Endothelial cell of umbilical vein (primary cell): Measurements from ENCODE around the gene DDX54. TPM values are rescaled to one million over a fixed set of nuclear protein-coding genes. Genes with fewer than 3 reads are reported as not detected.

ENCODE experiments used
- BruUV-seq: library from RNA; stranded (reverse); fragments of 400-500 nt; replicated peaks from 2 replicates; lab custom pipeline; 2021; lab: Mats Ljungman, UMichigan
- CTCF ChIA-PET: fragments of 300-600, 350-600 bp; sonication (Branson Sonifier 250); formaldehyde crosslinking; loops from one replicate; lab custom pipeline; 2021; ENCODE audit warnings: antibody characterized with exemption, inconsistent platforms; lab: Charles Lee
- POLR2A ChIA-PET: fragments of 300-600, 350-600 bp; sonication (Branson Sonifier 250); formaldehyde crosslinking; loops from one replicate; lab custom pipeline; 2021; ENCODE audit warnings: antibody characterized with exemption, inconsistent platforms; lab: Charles Lee
- DNase-seq: peaks from one replicate; pipeline ENCODE4 v3.0.0-alpha.2; 2011; ENCODE audit warnings: low read depth, low spot score
- FAIRE-seq: peaks from 2 replicates; lab custom pipeline; 2011; peaks lifted over from hg19 to GRCh38; lab: Jason Lieb, UNC
- H2AFZ ChIP-seq: 2 replicates; pipeline ENCODE4 v1.6.0; 2012; ENCODE audit warnings: low read depth, low read length, control low read depth, inconsistent platforms
- H3K27ac ChIP-seq: 2 replicates; pipeline ENCODE4 v1.5.1; 2011; ENCODE audit warnings: low read depth, mild to moderate bottlenecking, control low read depth, low read length, moderate library complexity; ENCODE audit not compliant: insufficient read depth
- H3K27me3 ChIP-seq, 2 experiments: 2 replicates each; pipeline versions ENCODE4 v1.6.0 to v1.6.1; 2011; ENCODE audit warnings: low read length in 2 of 2, mixed read lengths in 1 of 2; ENCODE audit not compliant: control insufficient read depth in 2 of 2, insufficient read depth in 2 of 2
- H3K36me3 ChIP-seq, 2 experiments: 2 replicates in 1 of 2; 3 replicates in 1 of 2; pipeline ENCODE4 v1.5.1; 2011; ENCODE audit warnings: low read length in 2 of 2, mild to moderate bottlenecking in 1 of 2, moderate library complexity in 1 of 2; ENCODE audit not compliant: control insufficient read depth in 2 of 2, insufficient read depth in 2 of 2; ENCODE audit errors: extremely low read depth in 1 of 2
- H3K4me1 ChIP-seq: 3 replicates; pipeline ENCODE4 v1.5.1; 2011; ENCODE audit warnings: mild to moderate bottlenecking, low read length; ENCODE audit not compliant: control insufficient read depth, insufficient read depth; ENCODE audit errors: extremely low read depth
- H3K4me2 ChIP-seq: 2 replicates; pipeline ENCODE4 v1.6.1; 2011; ENCODE audit warnings: low read length, control low read depth, mixed read lengths; ENCODE audit not compliant: insufficient read depth
- H3K4me3 ChIP-seq, 3 experiments: fragments of 200-600 bp in 1 of 3; sonication (generic), shearing (Covaris generic) in 1 of 3; replicated peaks in 1 of 3; 2 replicates each; pipeline ENCODE4 v1.5.1; 2011 to 2016; ENCODE audit warnings: control low read depth in 3 of 3, low read length in 3 of 3, mild to moderate bottlenecking in 2 of 3, inconsistent platforms in 1 of 3, low read depth in 1 of 3, moderate library complexity in 1 of 3; ENCODE audit not compliant: insufficient read depth in 1 of 3
- H3K79me2 ChIP-seq: 2 replicates; pipeline ENCODE4 v1.6.0; 2012; ENCODE audit warnings: low read length, inconsistent platforms; ENCODE audit not compliant: control insufficient read depth, insufficient read depth
- H3K9ac ChIP-seq: replicated peaks from 2 replicates; pipeline ENCODE3; 2011; ENCODE audit warnings: low read length, control low read depth; ENCODE audit not compliant: insufficient read depth; ENCODE audit errors: extremely low read depth
- H3K9me1 ChIP-seq: replicated peaks from 3 replicates; pipeline ENCODE4 v1.6.0; 2011; ENCODE audit warnings: mild to moderate bottlenecking, low read length; ENCODE audit not compliant: control insufficient read depth, insufficient read depth; ENCODE audit errors: extremely low read depth
- H3K9me3 ChIP-seq: replicated peaks from 2 replicates; pipeline ENCODE4 v1.5.1; 2012; ENCODE audit warnings: low read length, inconsistent platforms; ENCODE audit not compliant: control insufficient read depth, insufficient read depth
- H4K20me1 ChIP-seq: replicated peaks from 2 replicates; pipeline ENCODE3; 2011; ENCODE audit warnings: mild to moderate bottlenecking, low read length; ENCODE audit not compliant: control insufficient read depth, insufficient read depth; ENCODE audit errors: extremely low read depth
- CTCF ChIP-seq, 2 donors: IDR thresholded peaks; 1 replicate in 1 of 2; 2 replicates in 1 of 2; pipeline ENCODE4 v1.5.1; 2011; ENCODE audit warnings: low read length in 2 of 2, mild to moderate bottlenecking in 2 of 2, moderate library complexity in 2 of 2, control low read depth in 1 of 2, inconsistent platforms in 1 of 2, low read depth in 1 of 2; ENCODE audit not compliant: insufficient read depth in 1 of 2; ENCODE audit errors: extremely low read depth in 1 of 2
- EZH2 ChIP-seq: IDR thresholded peaks from 2 replicates; pipeline ENCODE4 v1.6.1; 2012; ENCODE audit warnings: borderline replicate concordance, low read depth, mild to moderate bottlenecking, moderate library complexity, low read length, inconsistent platforms; ENCODE audit not compliant: severe bottlenecking
- FOS ChIP-seq: IDR thresholded peaks from 2 replicates; pipeline ENCODE4 v1.6.1; 2011; ENCODE audit warnings: mild to moderate bottlenecking, low read length, moderate library complexity, borderline replicate concordance; ENCODE audit not compliant: insufficient read depth
- GATA2 ChIP-seq: IDR thresholded peaks from 2 replicates; pipeline ENCODE4 v1.7.0; 2011; ENCODE audit warnings: low read depth, mild to moderate bottlenecking, moderate library complexity, mixed read lengths, low read length; ENCODE audit not compliant: insufficient read length, insufficient read depth
- JUN ChIP-seq: IDR thresholded peaks from 2 replicates; pipeline ENCODE4 v1.6.1; 2011; ENCODE audit warnings: borderline replicate concordance, low read depth; ENCODE audit not compliant: insufficient read length, insufficient read depth
- MYC ChIP-seq: IDR thresholded peaks from one replicate; pipeline ENCODE4 v1.6.1; 2011; ENCODE audit warnings: mild to moderate bottlenecking, low read depth, low read length
- POLR2A ChIP-seq: IDR thresholded peaks from 2 replicates; pipeline ENCODE4 v1.6.1; 2012; ENCODE audit warnings: low read depth, mild to moderate bottlenecking, control low read depth, low read length
- POLR2AphosphoS5 ChIP-seq: IDR thresholded peaks from 2 replicates; pipeline ENCODE4 v1.6.1; 2012; ENCODE audit warnings: low read depth, mild to moderate bottlenecking, control low read depth, low read length, moderate library complexity; ENCODE audit not compliant: insufficient read depth
- dilution Hi-C: fragments of 300-500 bp; cut with MboI; formaldehyde crosslinking; loops from one replicate; pipeline ENCODE4 v1.15.0; 2019; ENCODE audit warnings: low sequenced_read_pairs; ENCODE audit not compliant: extremely low pct_ligation_motif_present
- intact Hi-C: fragments of 100-400 bp; cut with micrococcal nuclease; formaldehyde crosslinking; loops from one replicate; pipeline ENCODE4 v1.10.0; 2022
- polyA plus RNA-seq, 4 experiments: library from polyadenylated mRNA; depleted of rRNA in 3 of 4; stranded (reverse) in 3 of 4; unstranded in 1 of 4; fragments of >200 nt; gene quantifications; 2 replicates each; pipeline versions ENCODE4 v1.2.1 to v1.2.3, GENCODE V29; 2011 to 2012; ENCODE audit warnings: missing spikeins in 1 of 4
- total RNA-seq: library from RNA; stranded (reverse); gene quantifications from 2 replicates; pipeline ENCODE4 v1.2.3, GENCODE V29; 2021
- TF ChIP-seq, protein P1 (sequence below): IDR thresholded peaks from 2 replicates; pipeline ENCODE4 v1.6.1; 2011; ENCODE audit not compliant: insufficient read depth, insufficient read length

The DDX54 gene
- total and polyA plus RNA-seq, 2 donors (not counting 3 experiments of a cell fraction or from before 2014, with no cell fraction given) = 54.1 to 90.0 TPM

- Histone ChIP-seq H3K36me3 (no peaks in the 10 kb centered on the region), H3K4me2 (no peak overlapping the region), H3K27me3 (no peaks in the 10 kb centered on the region), H3K4me3 (no peak overlapping the region), H3K27ac (no peak overlapping the region), H2AFZ (no peak overlapping the region), H4K20me1 (no peaks in the 10 kb centered on the region), H3K9me3 (no peaks in the 10 kb centered on the region), H3K79me2 (no peaks in the 10 kb centered on the region), H3K9me1 (no peaks in the 10 kb centered on the region), H3K9ac (no peak overlapping the region), H3K4me1 (no peaks in the 10 kb centered on the region)
- dilution Hi-C loops = no loop called here
- DNase-seq = no peak
- BruUV-seq = no TSS peak
- TF ChIP-seq POLR2AphosphoS5 (no peak), GATA2 (no peak), CTCF (IDR thresholded peaks at IDR 0.05; ENCODE audit: extremely low read depth in 1 of 2, insufficient read depth in 1 of 2, low read depth in 1 of 2, low read length in 2 of 2) (no peak), POLR2A (no peak), FOS (no peak), MYC (no peak), JUN (no peak), EZH2 (no peak)
- TF ChIP-seq, protein P1, sequence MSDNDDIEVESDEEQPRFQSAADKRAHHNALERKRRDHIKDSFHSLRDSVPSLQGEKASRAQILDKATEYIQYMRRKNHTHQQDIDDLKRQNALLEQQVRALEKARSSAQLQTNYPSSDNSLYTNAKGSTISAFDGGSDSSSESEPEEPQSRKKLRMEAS = no peak
- intact Hi-C loops = no loop called here
- FAIRE-seq = no peak
- POLR2A ChIA-PET = no interaction called here
- CTCF ChIA-PET = interaction anchor here (0.6 to 2.0 kb wide), 5 partner anchors 7 to 221 kb away, joined by 3 to 5 read pairs (median 3); no protein-coding TSS in a partner anchor
Observed at GRCh38 chr12:113203852-113204760, 18.8 kb upstream of the DDX54 start.
